ENCODE measurements around the gene GALR1.

The GALR1 gene

DNA sequence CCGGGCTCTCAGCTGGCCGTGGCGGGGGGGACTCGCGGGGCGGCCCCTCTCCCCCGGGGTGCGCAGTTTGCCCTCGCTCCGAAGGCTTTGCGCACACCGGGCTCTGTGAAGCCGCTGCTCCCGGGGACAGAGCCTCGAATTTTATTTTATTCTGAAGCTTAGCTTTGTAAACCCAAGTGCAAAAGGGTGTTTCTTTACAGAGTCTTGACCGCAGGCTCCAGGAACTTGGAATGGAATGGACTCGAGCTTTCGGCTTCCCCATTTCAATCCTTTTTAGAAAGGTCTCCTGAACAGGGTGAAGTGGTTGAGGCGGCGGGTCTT is 2.0 kb downstream of the GALR1 start:
- no peak overlapping the region for H2AFZ ChIP-seq (ENCODE audit: low read length)
- H4K20me1 ChIP-seq (ENCODE audit: insufficient read depth, low read length, poor library complexity, severe bottlenecking) = no peaks in the 10 kb centered on the region
- no peak overlapping the region for H3K4me2 ChIP-seq (ENCODE audit: low read depth, low read length, poor library complexity, severe bottlenecking)
- TF ChIP-seq EZH2phosphoT487 (IDR thresholded peaks at IDR 0.05; ENCODE audit: borderline replicate concordance) = no peak
- TF ChIP-seq, protein P1, sequence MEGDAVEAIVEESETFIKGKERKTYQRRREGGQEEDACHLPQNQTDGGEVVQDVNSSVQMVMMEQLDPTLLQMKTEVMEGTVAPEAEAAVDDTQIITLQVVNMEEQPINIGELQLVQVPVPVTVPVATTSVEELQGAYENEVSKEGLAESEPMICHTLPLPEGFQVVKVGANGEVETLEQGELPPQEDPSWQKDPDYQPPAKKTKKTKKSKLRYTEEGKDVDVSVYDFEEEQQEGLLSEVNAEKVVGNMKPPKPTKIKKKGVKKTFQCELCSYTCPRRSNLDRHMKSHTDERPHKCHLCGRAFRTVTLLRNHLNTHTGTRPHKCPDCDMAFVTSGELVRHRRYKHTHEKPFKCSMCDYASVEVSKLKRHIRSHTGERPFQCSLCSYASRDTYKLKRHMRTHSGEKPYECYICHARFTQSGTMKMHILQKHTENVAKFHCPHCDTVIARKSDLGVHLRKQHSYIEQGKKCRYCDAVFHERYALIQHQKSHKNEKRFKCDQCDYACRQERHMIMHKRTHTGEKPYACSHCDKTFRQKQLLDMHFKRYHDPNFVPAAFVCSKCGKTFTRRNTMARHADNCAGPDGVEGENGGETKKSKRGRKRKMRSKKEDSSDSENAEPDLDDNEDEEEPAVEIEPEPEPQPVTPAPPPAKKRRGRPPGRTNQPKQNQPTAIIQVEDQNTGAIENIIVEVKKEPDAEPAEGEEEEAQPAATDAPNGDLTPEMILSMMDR (conservative IDR thresholded peaks at IDR 0.05; ENCODE audit: low read length) = no peak
- no peak overlapping the region for H3K4me3 ChIP-seq (ENCODE audit: low read length, poor library complexity, severe bottlenecking)
- no peaks in the 10 kb centered on the region for H3K79me2 ChIP-seq (ENCODE audit: insufficient read depth, low read length)
- H3F3A ChIP-seq (ENCODE audit: low read depth) = no peaks in the 10 kb centered on the region
- H3K9ac ChIP-seq (ENCODE audit: low read depth, low read length, poor library complexity, severe bottlenecking) = no peak overlapping the region
- no peaks in the 10 kb centered on the region for H3K36me3 ChIP-seq (ENCODE audit: insufficient read depth, low read length)
- H3K4me1 ChIP-seq (ENCODE audit: insufficient read depth, low read length, poor library complexity, severe bottlenecking) = no peaks in the 10 kb centered on the region
- H3K9me2 ChIP-seq (replicated peaks; ENCODE audit: low read depth, low read length) = no peaks in the 10 kb centered on the region
- peaks cover 10% of the 10 kb centered on the region; the same call in 1 of the 2 replicates for H3K9me3 ChIP-seq (ENCODE audit: insufficient read depth, low read depth, low read length)
- H3K27me3 ChIP-seq (ENCODE audit: insufficient read depth, low read length, poor library complexity, severe bottlenecking) = no peaks in the 10 kb centered on the region

DNA sequence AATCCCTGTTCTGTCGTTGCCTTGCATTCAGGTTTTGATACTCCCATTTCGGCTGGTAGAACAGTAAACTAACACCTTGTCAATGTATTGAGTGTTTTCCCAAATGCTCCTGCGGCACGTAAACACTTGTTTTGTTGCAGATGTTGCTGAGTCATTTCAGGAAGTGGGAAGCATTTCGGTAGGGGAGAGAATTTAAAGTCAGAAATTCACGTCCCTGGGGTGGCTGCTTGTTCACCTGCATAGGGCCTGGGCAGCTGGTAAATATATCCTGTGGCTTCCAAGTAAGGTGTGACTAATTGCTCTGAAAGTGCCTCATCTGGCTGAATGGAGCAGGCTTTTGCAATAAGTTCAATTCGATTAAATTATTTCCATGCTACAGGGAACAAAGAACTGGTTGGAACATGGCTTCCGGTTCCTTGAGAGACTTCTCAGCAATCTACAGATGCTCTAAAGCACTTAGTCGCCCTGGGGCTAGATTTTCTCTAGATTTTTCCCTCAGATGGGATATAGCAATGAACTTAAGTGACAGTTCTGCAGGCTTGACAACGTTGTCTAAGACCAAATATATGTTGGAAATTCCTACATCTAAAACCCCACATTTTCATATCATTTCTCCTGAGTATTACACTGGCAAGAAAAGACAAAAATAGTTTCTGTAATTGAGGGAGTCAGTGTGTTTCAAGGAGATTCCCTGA is 5.2 kb downstream of the GALR1 start:
- no peaks in the 10 kb centered on the region for H3F3A ChIP-seq (ENCODE audit: low read depth)
- no peaks in the 10 kb centered on the region; the same call in 1 of the 2 replicates for H3K9me3 ChIP-seq (ENCODE audit: insufficient read depth, low read depth, low read length)
- H3K4me2 ChIP-seq (ENCODE audit: low read depth, low read length, poor library complexity, severe bottlenecking) = no peak overlapping the region
- no peaks in the 10 kb centered on the region for H3K79me2 ChIP-seq (ENCODE audit: insufficient read depth, low read length)
- H3K9me2 ChIP-seq (replicated peaks; ENCODE audit: low read depth, low read length) = no peaks in the 10 kb centered on the region
- H3K4me1 ChIP-seq (ENCODE audit: insufficient read depth, low read length, poor library complexity, severe bottlenecking) = no peaks in the 10 kb centered on the region
- H3K27me3 ChIP-seq (ENCODE audit: insufficient read depth, low read length, poor library complexity, severe bottlenecking) = no peaks in the 10 kb centered on the region
- H3K9ac ChIP-seq (ENCODE audit: low read depth, low read length, poor library complexity, severe bottlenecking) = no peak overlapping the region
- no peaks in the 10 kb centered on the region for H4K20me1 ChIP-seq (ENCODE audit: insufficient read depth, low read length, poor library complexity, severe bottlenecking)
- no peaks in the 10 kb centered on the region for H3K36me3 ChIP-seq (ENCODE audit: insufficient read depth, low read length)
- no peak overlapping the region for H2AFZ ChIP-seq (ENCODE audit: low read length)
- TF ChIP-seq EZH2phosphoT487 (IDR thresholded peaks at IDR 0.05; ENCODE audit: borderline replicate concordance) = no peak
- TF ChIP-seq, protein P1 (conservative IDR thresholded peaks at IDR 0.05; ENCODE audit: low read length) = no peak
- no peak overlapping the region for H3K4me3 ChIP-seq (ENCODE audit: low read length, poor library complexity, severe bottlenecking)

DNA sequence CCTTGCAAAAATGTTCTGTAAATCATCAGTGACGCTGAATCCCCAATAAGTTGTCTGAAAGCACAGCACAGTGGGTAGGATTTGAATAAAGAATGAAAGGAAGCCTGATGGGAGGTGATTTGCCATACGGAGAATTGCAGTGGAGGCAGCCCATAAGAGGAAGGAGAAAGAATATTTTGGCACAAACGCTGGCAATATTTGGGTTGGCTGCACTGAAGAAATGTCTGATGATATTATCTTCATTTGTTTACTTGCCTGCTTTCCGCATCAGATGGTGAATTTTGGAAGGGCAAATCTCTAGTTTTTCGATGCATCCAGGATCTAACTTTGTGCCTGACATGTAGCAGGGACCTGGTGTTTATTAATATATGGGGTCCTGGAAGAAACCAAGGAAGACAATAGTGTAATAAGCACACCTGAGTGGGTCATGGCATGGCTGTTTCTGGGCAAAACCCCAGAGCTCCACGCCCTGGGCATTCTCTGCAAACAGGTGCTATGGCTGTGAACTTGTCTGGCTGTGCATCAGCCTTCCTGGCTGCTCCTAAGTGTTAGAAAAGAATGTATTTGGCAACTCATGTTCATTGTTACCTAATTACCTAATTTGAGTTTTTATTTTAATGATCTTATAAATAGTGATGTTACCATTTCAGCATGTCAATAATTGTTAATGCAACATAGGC is 5.9 kb downstream of the GALR1 start:
- no peaks in the 10 kb centered on the region for H4K20me1 ChIP-seq (ENCODE audit: insufficient read depth, low read length, poor library complexity, severe bottlenecking)
- H3K9ac ChIP-seq (ENCODE audit: low read depth, low read length, poor library complexity, severe bottlenecking) = no peak overlapping the region
- H3K4me3 ChIP-seq (ENCODE audit: low read length, poor library complexity, severe bottlenecking) = no peak overlapping the region
- H3K27me3 ChIP-seq (ENCODE audit: insufficient read depth, low read length, poor library complexity, severe bottlenecking) = no peaks in the 10 kb centered on the region
- no peak for TF ChIP-seq EZH2phosphoT487 (IDR thresholded peaks at IDR 0.05; ENCODE audit: borderline replicate concordance)
- TF ChIP-seq, protein P1 (conservative IDR thresholded peaks at IDR 0.05; ENCODE audit: low read length) = no peak
- no peaks in the 10 kb centered on the region for H3K4me1 ChIP-seq (ENCODE audit: insufficient read depth, low read length, poor library complexity, severe bottlenecking)
- H3K9me2 ChIP-seq (replicated peaks; ENCODE audit: low read depth, low read length) = no peaks in the 10 kb centered on the region
- H3K36me3 ChIP-seq (ENCODE audit: insufficient read depth, low read length) = no peaks in the 10 kb centered on the region
- no peaks in the 10 kb centered on the region for H3F3A ChIP-seq (ENCODE audit: low read depth)
- H2AFZ ChIP-seq (ENCODE audit: low read length) = no peak overlapping the region
- H3K79me2 ChIP-seq (ENCODE audit: insufficient read depth, low read length) = no peaks in the 10 kb centered on the region
- H3K9me3 ChIP-seq (ENCODE audit: insufficient read depth, low read depth, low read length) = no peaks in the 10 kb centered on the region; the same call in 1 of the 2 replicates
- H3K4me2 ChIP-seq (ENCODE audit: low read depth, low read length, poor library complexity, severe bottlenecking) = no peak overlapping the region
